GM12878 (cell line): ENCODE data around the gene SP3.

ENCODE experiments used
- CTCF ChIP-seq, 3 experiments: IDR thresholded peaks in 2 of 3; conservative IDR thresholded peaks in 1 of 3; 2 replicates each; pipeline ENCODE4 v1.5.1; 2011; ENCODE audit warnings: low read depth in 3 of 3, low read length in 3 of 3, mild to moderate bottlenecking in 3 of 3, control low read depth in 2 of 3, moderate library complexity in 2 of 3, inconsistent platforms in 1 of 3, mixed read lengths in 1 of 3; ENCODE audit not compliant: control insufficient read depth in 2 of 3, insufficient read depth in 1 of 3; ENCODE audit errors: extremely low read depth in 1 of 3
- EZH2 ChIP-seq: IDR thresholded peaks from 2 replicates; pipeline ENCODE4 v1.6.1; 2012; ENCODE audit warnings: low read depth, mild to moderate bottlenecking, control low read depth, inconsistent platforms, low read length, borderline replicate concordance; ENCODE audit not compliant: control insufficient read depth
- MLLT1 ChIP-seq: fragments of 450-650 bp; IDR thresholded peaks from 2 replicates; pipeline ENCODE4 v1.6.1; 2016; ENCODE audit warnings: mild to moderate bottlenecking
- RAD21 ChIP-seq: IDR thresholded peaks from 2 replicates; pipeline ENCODE4 v1.6.1; 2011; ENCODE audit warnings: mild to moderate bottlenecking, low read depth, low read length, moderate library complexity; ENCODE audit not compliant: insufficient read depth
- REST ChIP-seq: IDR thresholded peaks from 2 replicates; pipeline ENCODE4 v1.6.1; 2012; ENCODE audit warnings: mild to moderate bottlenecking, low read depth, low read length
- TAF1 ChIP-seq: IDR thresholded peaks from 2 replicates; pipeline ENCODE4 v1.6.1; 2011; ENCODE audit warnings: mild to moderate bottlenecking, low read depth, low read length, borderline replicate concordance
- TCF12 ChIP-seq: IDR thresholded peaks from 2 replicates; pipeline ENCODE4 v1.6.1; 2011; ENCODE audit warnings: low read depth, mild to moderate bottlenecking, low read length

- TF ChIP-seq MLLT1 (no peak), EZH2 (no peak), CTCF (IDR thresholded peaks at IDR 0.05 in 2 of 3, conservative IDR thresholded peaks at IDR 0.05 in 1 of 3; ENCODE audit: control insufficient read depth in 2 of 3, extremely low read depth in 1 of 3, insufficient read depth in 1 of 3, low read depth in 3 of 3, low read length in 3 of 3) (no peak), RAD21 (no peak), TAF1 (no peak), REST (no peak), TCF12 (no peak)
These were observed 40.9 kb downstream of the SP3 start for GRCh38 chr2:173924285-173924684.
